Heart left ventricle (tissue), 13 donors: ENCODE measurements around the gene MGP.

ENCODE experiments used
- CTCF ChIP-seq, 12 donors: fragments of 200-600 bp; sonication (generic) in 4 of 12; IDR thresholded peaks; one replicate each; pipeline versions ENCODE4 v1.5.0 to v1.8.0; 2018 to 2022; ENCODE audit warnings: antibody characterized with exemption in 12 of 12, mild to moderate bottlenecking in 5 of 12
- POLR2A ChIP-seq, 2 donors: fragments of 450-650 bp; IDR thresholded peaks; one replicate each; pipeline ENCODE4 v1.6.1; 2017; ENCODE audit warnings: antibody characterized with exemption in 2 of 2, mild to moderate bottlenecking in 2 of 2, moderate library complexity in 2 of 2
- donor health status: ischemic (EF 13 %, LVEDD 7.1; RV severe dilation, severe dysfunction).
- donor health status: DM: no; HTN: yes; CAD: no.
- donor health status: DM: no; HTN: no; CAD: no.
- donor health status: ischemic (EF 25% LVEDD 6.9; RV normal size, moderate dysfunction).
- donor health status: ischemic (EF 25% LVEDD 5.7; RV mildly dilated, moderate dysfunction).
- donor health status: ischemic (EF 35%, LVEDD 5.7; RV mildly dilated, moderate dysfunction).
- donor health status: nonischemic (EF 11% LVEDD 7.7; RV severe dilation, severe dysfunction).
- donor health status: DM: yes; HTN: yes; CAD: no.
- donor health status: PGD.
- donor health status: ischemic (EF 29% LVEDD 5.4; RV normal size, mild dysfunction).
- donor health status: nonischemic (EF 23%, LVEDD 6.1; RV moderate dilation, normal function).

GRCh38 chr12:14846876-14847580 is 38.6 kb downstream of the MGP start:
- no peak for TF ChIP-seq CTCF (IDR thresholded peaks at IDR 0.05)
- no peak for TF ChIP-seq POLR2A (IDR thresholded peaks at IDR 0.05)
